Bronchial epithelial cell (primary cell): ENCODE measurements around the gene AMMECR1L. TPM values are rescaled to one million over a fixed set of nuclear protein-coding genes. Genes with fewer than 3 reads are reported as not detected.
"Not testable (repeated sequence)": the region's sequence is repeated elsewhere in the genome, so short reads cannot be mapped to it uniquely, and the experiment has no call there.

ENCODE experiments used
- DNase-seq: peaks from one replicate; pipeline ENCODE4 v3.0.0-alpha.2; 2010; ENCODE audit warnings: low read depth
- FAIRE-seq: peaks from 2 replicates; lab custom pipeline; 2011; peaks lifted over from hg19 to GRCh38; lab: Jason Lieb, UNC
- H3K27me3 ChIP-seq: 2 replicates; pipeline ENCODE4 v1.5.1; 2011; ENCODE audit warnings: low read length; ENCODE audit not compliant: control insufficient read depth, insufficient read depth
- H3K36me3 ChIP-seq: 2 replicates; pipeline ENCODE4 v1.5.1; 2011; ENCODE audit warnings: low read length; ENCODE audit not compliant: control insufficient read depth, insufficient read depth
- H3K4me3 ChIP-seq: 2 replicates; pipeline ENCODE4 v1.5.1; 2011; ENCODE audit warnings: mild to moderate bottlenecking, low read depth, low read length, control low read depth
- total RNA-seq: library from RNA; depleted of rRNA; stranded (reverse); fragments of >200 nt; gene quantifications from 2 replicates; pipeline ENCODE4 v1.2.1, GENCODE V29; 2014
- TF ChIP-seq, protein P1 (sequence below): IDR thresholded peaks from 2 replicates; pipeline ENCODE4 v1.5.1; 2011; ENCODE audit warnings: mild to moderate bottlenecking, moderate library complexity, low read length, control low read depth, inconsistent platforms; ENCODE audit not compliant: insufficient read depth, severe bottlenecking

The AMMECR1L gene
- total RNA-seq, 1 donor from 2014 or later = 31.6 TPM

GRCh38 chr2:127841466-127842178 is 44.1 kb downstream of the AMMECR1L start:
- TF ChIP-seq, protein P1, sequence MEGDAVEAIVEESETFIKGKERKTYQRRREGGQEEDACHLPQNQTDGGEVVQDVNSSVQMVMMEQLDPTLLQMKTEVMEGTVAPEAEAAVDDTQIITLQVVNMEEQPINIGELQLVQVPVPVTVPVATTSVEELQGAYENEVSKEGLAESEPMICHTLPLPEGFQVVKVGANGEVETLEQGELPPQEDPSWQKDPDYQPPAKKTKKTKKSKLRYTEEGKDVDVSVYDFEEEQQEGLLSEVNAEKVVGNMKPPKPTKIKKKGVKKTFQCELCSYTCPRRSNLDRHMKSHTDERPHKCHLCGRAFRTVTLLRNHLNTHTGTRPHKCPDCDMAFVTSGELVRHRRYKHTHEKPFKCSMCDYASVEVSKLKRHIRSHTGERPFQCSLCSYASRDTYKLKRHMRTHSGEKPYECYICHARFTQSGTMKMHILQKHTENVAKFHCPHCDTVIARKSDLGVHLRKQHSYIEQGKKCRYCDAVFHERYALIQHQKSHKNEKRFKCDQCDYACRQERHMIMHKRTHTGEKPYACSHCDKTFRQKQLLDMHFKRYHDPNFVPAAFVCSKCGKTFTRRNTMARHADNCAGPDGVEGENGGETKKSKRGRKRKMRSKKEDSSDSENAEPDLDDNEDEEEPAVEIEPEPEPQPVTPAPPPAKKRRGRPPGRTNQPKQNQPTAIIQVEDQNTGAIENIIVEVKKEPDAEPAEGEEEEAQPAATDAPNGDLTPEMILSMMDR = no peak
- DNase-seq (no peak), FAIRE-seq (no peak)
- Histone ChIP-seq H3K27me3 (no peaks in the 10 kb centered on the region), H3K4me3 (no peak overlapping the region), H3K36me3 (peaks cover under 1% of the 10 kb centered on the region)

GRCh38 chr2:127840893-127841292 is 44.9 kb downstream of the AMMECR1L start:
- FAIRE-seq = no peak
- no peak overlapping the region for H3K4me3 ChIP-seq
- H3K36me3 ChIP-seq = no peaks in the 10 kb centered on the region

GRCh38 chr2:127834951-127835350 is 50.8 kb downstream of the AMMECR1L start:
- no peaks in the 10 kb centered on the region for H3K27me3 ChIP-seq
- no peaks in the 10 kb centered on the region for H3K36me3 ChIP-seq
- FAIRE-seq (no peak), DNase-seq (no peak)
- H3K4me3 ChIP-seq = no peak overlapping the region
- TF ChIP-seq, protein P1 = no peak

More at GRCh38 chr2:127840893-127841292, 44.9 kb downstream of the AMMECR1L start:
- no peak for DNase-seq
- H3K27me3 ChIP-seq = no peaks in the 10 kb centered on the region
- TF ChIP-seq, protein P1 = no peak

DNA sequence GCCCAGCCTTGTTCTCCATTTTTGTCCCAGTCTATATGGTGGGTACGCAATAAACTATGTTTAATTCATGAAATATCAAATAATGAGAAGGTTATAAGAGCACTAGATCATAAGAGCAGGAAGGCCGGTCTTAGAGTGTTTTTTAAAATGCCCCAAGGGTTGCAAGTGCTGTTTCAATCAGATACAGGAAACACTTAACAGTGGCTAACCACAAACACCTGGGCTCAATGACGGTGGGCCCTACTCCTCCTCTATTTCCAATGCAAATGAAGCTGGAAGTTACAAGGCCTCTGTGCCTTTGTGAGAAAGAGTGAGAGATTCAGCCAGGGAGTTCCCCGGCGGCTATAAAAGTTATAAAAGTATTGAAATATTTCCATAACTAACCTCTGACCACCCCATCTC is 55.9 kb downstream of the AMMECR1L start:
- FAIRE-seq (no peak), DNase-seq (peak; percentile 37)
- TF ChIP-seq, protein P1 = no peak
- Histone ChIP-seq H3K36me3 (no peaks in the 10 kb centered on the region), H3K4me3 (no peak overlapping the region), H3K27me3 (no peaks in the 10 kb centered on the region)

DNA sequence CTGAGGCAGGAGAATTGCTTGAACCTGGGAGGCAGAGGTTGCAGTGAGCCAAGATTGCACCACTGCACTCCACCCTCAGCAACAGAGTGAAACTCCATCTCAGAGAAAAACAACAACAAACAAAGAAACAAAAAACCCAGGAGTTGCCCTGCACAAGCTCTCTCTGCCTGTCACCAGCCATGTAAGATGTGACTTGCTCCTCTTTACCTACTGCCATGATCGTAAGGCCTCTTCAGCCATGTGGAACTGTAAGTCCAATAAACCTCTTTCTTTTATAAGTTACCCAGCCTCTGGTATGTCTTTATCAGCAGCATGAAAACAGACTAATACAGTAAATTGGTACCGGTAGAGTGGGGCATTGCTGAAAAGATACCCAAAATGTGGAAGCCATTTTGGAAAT is 59.0 kb downstream of the AMMECR1L start:
- DNase-seq, H3K4me3 ChIP-seq, H3K27me3 ChIP-seq, H3K36me3 ChIP-seq, FAIRE-seq: not testable (repeated sequence)

GRCh38 chr2:127826047-127826446 is 59.7 kb downstream of the AMMECR1L start:
- H3K27me3 ChIP-seq = no peaks in the 10 kb centered on the region
- no peak for FAIRE-seq
- H3K4me3 ChIP-seq = no peak overlapping the region
- TF ChIP-seq, protein P1 = no peak
- no peak for DNase-seq
- no peaks in the 10 kb centered on the region for H3K36me3 ChIP-seq
